Activated CD8-positive, alpha-beta T cell treated with anti-CD3 and anti-CD28 coated beads, Interleukin-2, amount 10 ng/mL, durations not matched to agents 7 days and 5 days (primary cell): ENCODE results near the gene ST3GAL4. TPM values are rescaled to one million over a fixed set of nuclear protein-coding genes. Genes with fewer than 3 reads are reported as not detected.
"Not testable (repeated sequence)": the region's sequence is repeated elsewhere in the genome, so short reads cannot be mapped to it uniquely, and the experiment has no call there.

Experiments used
- ATAC-seq: fragments of 150-1000 bp; cut with Tn5 transposase; one replicate; pipeline ENCODE4 v1.10.0; 2021; ENCODE audit warnings: moderate library complexity
- CTCF ChIA-PET: fragments of 350-600 bp; sonication (Branson Sonifier 250); formaldehyde crosslinking; loops from one replicate; lab custom pipeline; 2021; ENCODE audit warnings: antibody characterized with exemption; lab: Charles Lee
- POLR2A ChIA-PET: fragments of 350-600 bp; sonication (Branson Sonifier 250); formaldehyde crosslinking; loops from one replicate; lab custom pipeline; 2021; ENCODE audit warnings: antibody characterized with exemption; lab: Charles Lee
- DNase-seq: peaks from one replicate; pipeline ENCODE4 v3.0.0-alpha.2; 2020
- H3K27ac Mint-ChIP-seq: one replicate; pipeline ENCODE4 v1.8.0; 2021; ENCODE audit warnings: mild to moderate bottlenecking, mixed read lengths
- H3K27me3 Mint-ChIP-seq: one replicate; pipeline ENCODE4 v1.8.0; 2021; ENCODE audit warnings: low read depth, mixed read lengths
- H3K36me3 Mint-ChIP-seq: one replicate; pipeline ENCODE4 v1.8.0; 2021; ENCODE audit warnings: low read depth, mixed read lengths
- H3K4me1 Mint-ChIP-seq: one replicate; pipeline ENCODE4 v1.8.0; 2021; ENCODE audit warnings: low read depth, mixed read lengths
- H3K4me3 Mint-ChIP-seq: one replicate; pipeline ENCODE4 v1.8.0; 2021; ENCODE audit warnings: mild to moderate bottlenecking, mixed read lengths
- H3K9me3 Mint-ChIP-seq: one replicate; pipeline ENCODE4 v1.8.0; 2022; ENCODE audit warnings: mixed read lengths; ENCODE audit not compliant: insufficient read depth
- total RNA-seq, 2 experiments: library from RNA; stranded (reverse); gene quantifications; one replicate each; pipeline ENCODE4 v1.2.3, GENCODE V29; 2021

Gene ST3GAL4
- total RNA-seq, 2 experiments from 2014 or later: 10.3 to 11.8 TPM

- H3K27me3 Mint-ChIP-seq, POLR2A ChIA-PET, H3K9me3 Mint-ChIP-seq, H3K27ac Mint-ChIP-seq, H3K4me3 Mint-ChIP-seq, H3K36me3 Mint-ChIP-seq, DNase-seq: not testable (repeated sequence)
- CTCF ChIA-PET: interaction anchor here (0.7 kb wide), 1 partner anchor 113 kb away, joined by 3 read pairs; no protein-coding TSS in a partner anchor
- H3K4me1 Mint-ChIP-seq: peaks cover 22% of the 10 kb centered on the region
- ATAC-seq: peak; percentile 23
These were observed 11.6 kb downstream of the ST3GAL4 start for GRCh38 chr11:126366823-126367654.

- peaks cover 22% of the 10 kb centered on the region for H3K4me1 Mint-ChIP-seq
- H3K36me3 Mint-ChIP-seq, ATAC-seq, H3K9me3 Mint-ChIP-seq, H3K4me3 Mint-ChIP-seq, H3K27ac Mint-ChIP-seq, DNase-seq, H3K27me3 Mint-ChIP-seq, POLR2A ChIA-PET: not testable (repeated sequence)
- CTCF ChIA-PET: interaction anchor here (0.7 kb wide), 1 partner anchor 112 kb away, joined by 3 read pairs; no protein-coding TSS in a partner anchor
These were observed 12.3 kb downstream of the ST3GAL4 start for GRCh38 chr11:126367806-126368205.

GRCh38 chr11:126368336-126369119 is 13.0 kb downstream of the ST3GAL4 start:
- ATAC-seq, H3K4me3 Mint-ChIP-seq, H3K27ac Mint-ChIP-seq, H3K27me3 Mint-ChIP-seq, H3K36me3 Mint-ChIP-seq, DNase-seq, H3K9me3 Mint-ChIP-seq, POLR2A ChIA-PET: not testable (repeated sequence)
- CTCF ChIA-PET: interaction anchor here (0.6 to 2.4 kb wide), 2 partner anchors 59 to 457 kb away, joined by 3 to 8 read pairs; no protein-coding TSS in a partner anchor
- H3K4me1 Mint-ChIP-seq: peaks cover 22% of the 10 kb centered on the region

GRCh38 chr11:126370016-126370415 is 14.5 kb downstream of the ST3GAL4 start:
- DNase-seq (no peak), ATAC-seq (no peak)
- POLR2A ChIA-PET: no interaction called here
- no peak overlapping the region for H3K4me3 Mint-ChIP-seq
- H3K27me3 Mint-ChIP-seq: no peaks in the 10 kb centered on the region
- H3K4me1 Mint-ChIP-seq: peaks cover 22% of the 10 kb centered on the region
- H3K9me3 Mint-ChIP-seq: no peaks in the 10 kb centered on the region
- CTCF ChIA-PET: interaction anchor here (2.4 kb wide), 1 partner anchor 60 kb away, joined by 8 read pairs; no protein-coding TSS in a partner anchor
- H3K36me3 Mint-ChIP-seq: no peaks in the 10 kb centered on the region
- H3K27ac Mint-ChIP-seq: no peak overlapping the region

GRCh38 chr11:126371595-126371994 is 16.1 kb downstream of the ST3GAL4 start:
- ChIA-PET POLR2A (no interaction called here), CTCF (no interaction called here)
- H3K27me3 Mint-ChIP-seq: no peaks in the 10 kb centered on the region
- H3K27ac Mint-ChIP-seq: no peak overlapping the region
- H3K36me3 Mint-ChIP-seq: no peaks in the 10 kb centered on the region
- H3K9me3 Mint-ChIP-seq: no peaks in the 10 kb centered on the region
- peaks cover 15% of the 10 kb centered on the region for H3K4me1 Mint-ChIP-seq
- no peak overlapping the region for H3K4me3 Mint-ChIP-seq
- DNase-seq (no peak), ATAC-seq (no peak)

- H3K36me3 Mint-ChIP-seq, CTCF ChIA-PET, POLR2A ChIA-PET, H3K4me3 Mint-ChIP-seq, H3K27me3 Mint-ChIP-seq, H3K27ac Mint-ChIP-seq, ATAC-seq, H3K9me3 Mint-ChIP-seq, DNase-seq: not testable (repeated sequence)
- H3K4me1 Mint-ChIP-seq: peaks cover 11% of the 10 kb centered on the region
These were observed 18.0 kb downstream of the ST3GAL4 start for GRCh38 chr11:126373389-126374066.

- H3K36me3 Mint-ChIP-seq, H3K9me3 Mint-ChIP-seq, H3K27ac Mint-ChIP-seq, H3K4me1 Mint-ChIP-seq, DNase-seq, H3K27me3 Mint-ChIP-seq, H3K4me3 Mint-ChIP-seq, ATAC-seq, POLR2A ChIA-PET: not testable (repeated sequence)
- CTCF ChIA-PET: interaction anchor here (0.7 kb wide), 1 partner anchor 12 kb away, joined by 3 read pairs; no protein-coding TSS in a partner anchor
These were observed 19.2 kb downstream of the ST3GAL4 start for GRCh38 chr11:126374562-126375300.

- no peak overlapping the region for H3K27ac Mint-ChIP-seq
- DNase-seq (no peak), ATAC-seq (no peak)
- no peaks in the 10 kb centered on the region for H3K9me3 Mint-ChIP-seq
- H3K4me1 Mint-ChIP-seq: no peaks in the 10 kb centered on the region
- ChIA-PET POLR2A (no interaction called here), CTCF (no interaction called here)
- H3K4me3 Mint-ChIP-seq: no peak overlapping the region
- no peaks in the 10 kb centered on the region for H3K36me3 Mint-ChIP-seq
- H3K27me3 Mint-ChIP-seq: no peaks in the 10 kb centered on the region
These were observed 20.2 kb downstream of the ST3GAL4 start for GRCh38 chr11:126375726-126376125.

- CTCF ChIA-PET: no interaction called here
- Mint-ChIP-seq H3K4me3 (no peak overlapping the region), H3K27me3 (no peaks in the 10 kb centered on the region), H3K27ac (no peak overlapping the region), H3K9me3 (no peaks in the 10 kb centered on the region), H3K4me1 (no peaks in the 10 kb centered on the region), H3K36me3 (no peaks in the 10 kb centered on the region)
- ATAC-seq (no peak), DNase-seq (no peak)
- POLR2A ChIA-PET: no interaction called here
These were observed 23.3 kb downstream of the ST3GAL4 start for GRCh38 chr11:126378763-126379162.

GRCh38 chr11:126380909-126381308 is 25.4 kb downstream of the ST3GAL4 start:
- Mint-ChIP-seq H3K36me3 (no peaks in the 10 kb centered on the region), H3K9me3 (no peaks in the 10 kb centered on the region), H3K4me1 (peaks cover 1% of the 10 kb centered on the region), H3K4me3 (no peak overlapping the region), H3K27ac (no peak overlapping the region), H3K27me3 (no peaks in the 10 kb centered on the region)
- ChIA-PET POLR2A (no interaction called here), CTCF (interaction anchor here (0.8 kb wide), 1 partner anchor 187 kb away, joined by 3 read pairs; no protein-coding TSS in a partner anchor)
- DNase-seq: no peak
- ATAC-seq: no peak

- H3K4me3 Mint-ChIP-seq, H3K27ac Mint-ChIP-seq, CTCF ChIA-PET, POLR2A ChIA-PET, H3K36me3 Mint-ChIP-seq, DNase-seq, H3K9me3 Mint-ChIP-seq, ATAC-seq, H3K27me3 Mint-ChIP-seq: not testable (repeated sequence)
- H3K4me1 Mint-ChIP-seq: peaks cover 11% of the 10 kb centered on the region
These were observed 26.5 kb downstream of the ST3GAL4 start for GRCh38 chr11:126381960-126382359.
